ENCODE results near the gene STK35.

The STK35 gene

DNA sequence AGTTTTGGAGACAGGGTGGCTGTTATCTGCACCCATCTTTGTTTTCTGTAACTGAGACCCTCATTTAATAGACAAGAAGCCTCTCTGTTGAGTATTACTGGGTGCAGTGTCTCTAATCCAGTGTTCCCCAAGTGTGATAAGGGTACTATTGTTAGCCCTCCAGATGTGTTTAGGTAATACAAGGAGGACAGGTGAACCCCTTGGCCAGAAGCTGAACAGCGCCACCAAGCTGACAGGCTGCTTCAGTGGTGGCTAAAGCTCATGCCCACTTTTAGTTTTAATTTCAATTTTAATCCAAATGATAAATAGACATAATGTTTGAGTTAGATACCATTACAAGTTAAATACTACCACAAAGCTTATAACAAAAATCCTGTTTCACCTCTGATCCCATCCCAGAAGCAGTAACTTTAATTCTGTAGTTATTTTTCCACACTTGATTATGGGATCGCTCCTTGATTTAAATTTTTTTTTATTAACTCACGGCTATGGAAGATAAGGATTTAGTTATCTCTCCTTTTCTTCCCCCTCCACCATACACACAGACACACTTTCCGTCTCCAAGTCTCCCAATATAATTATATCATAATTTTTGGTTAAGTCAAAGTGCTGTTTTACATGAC lies 8.4 kb upstream of the STK35 start:
- DNase-seq (ENCODE audit: low spot score), result peak; percentile 37
- TF ChIP-seq, protein P1, sequence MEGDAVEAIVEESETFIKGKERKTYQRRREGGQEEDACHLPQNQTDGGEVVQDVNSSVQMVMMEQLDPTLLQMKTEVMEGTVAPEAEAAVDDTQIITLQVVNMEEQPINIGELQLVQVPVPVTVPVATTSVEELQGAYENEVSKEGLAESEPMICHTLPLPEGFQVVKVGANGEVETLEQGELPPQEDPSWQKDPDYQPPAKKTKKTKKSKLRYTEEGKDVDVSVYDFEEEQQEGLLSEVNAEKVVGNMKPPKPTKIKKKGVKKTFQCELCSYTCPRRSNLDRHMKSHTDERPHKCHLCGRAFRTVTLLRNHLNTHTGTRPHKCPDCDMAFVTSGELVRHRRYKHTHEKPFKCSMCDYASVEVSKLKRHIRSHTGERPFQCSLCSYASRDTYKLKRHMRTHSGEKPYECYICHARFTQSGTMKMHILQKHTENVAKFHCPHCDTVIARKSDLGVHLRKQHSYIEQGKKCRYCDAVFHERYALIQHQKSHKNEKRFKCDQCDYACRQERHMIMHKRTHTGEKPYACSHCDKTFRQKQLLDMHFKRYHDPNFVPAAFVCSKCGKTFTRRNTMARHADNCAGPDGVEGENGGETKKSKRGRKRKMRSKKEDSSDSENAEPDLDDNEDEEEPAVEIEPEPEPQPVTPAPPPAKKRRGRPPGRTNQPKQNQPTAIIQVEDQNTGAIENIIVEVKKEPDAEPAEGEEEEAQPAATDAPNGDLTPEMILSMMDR (IDR thresholded peaks at IDR 0.05; ENCODE audit: extremely low read depth, missing control alignments), result peak; percentile 51

DNA sequence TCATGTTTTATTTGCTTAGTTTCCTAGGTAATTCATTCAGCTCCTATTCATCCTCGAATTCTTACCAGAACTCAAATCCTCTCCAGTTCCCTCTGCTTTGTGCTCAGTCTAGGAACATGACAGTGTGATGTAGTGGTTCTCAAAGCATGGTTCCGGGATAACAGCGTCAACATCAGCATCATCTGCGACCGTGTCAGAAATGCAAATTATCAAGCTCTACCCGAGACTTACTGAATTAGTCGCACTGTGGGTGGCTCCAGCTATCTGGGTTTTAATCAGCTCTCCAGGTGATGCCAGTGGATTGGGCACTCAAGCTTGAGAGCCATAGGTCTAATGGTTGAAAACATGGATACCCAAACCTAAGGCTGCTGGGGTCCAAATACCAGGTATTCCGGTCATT lies 7.7 kb upstream of the STK35 start:
- DNase-seq (ENCODE audit: low spot score), result no peak
- TF ChIP-seq, protein P1 (IDR thresholded peaks at IDR 0.05; ENCODE audit: extremely low read depth, missing control alignments), result no peak

DNA sequence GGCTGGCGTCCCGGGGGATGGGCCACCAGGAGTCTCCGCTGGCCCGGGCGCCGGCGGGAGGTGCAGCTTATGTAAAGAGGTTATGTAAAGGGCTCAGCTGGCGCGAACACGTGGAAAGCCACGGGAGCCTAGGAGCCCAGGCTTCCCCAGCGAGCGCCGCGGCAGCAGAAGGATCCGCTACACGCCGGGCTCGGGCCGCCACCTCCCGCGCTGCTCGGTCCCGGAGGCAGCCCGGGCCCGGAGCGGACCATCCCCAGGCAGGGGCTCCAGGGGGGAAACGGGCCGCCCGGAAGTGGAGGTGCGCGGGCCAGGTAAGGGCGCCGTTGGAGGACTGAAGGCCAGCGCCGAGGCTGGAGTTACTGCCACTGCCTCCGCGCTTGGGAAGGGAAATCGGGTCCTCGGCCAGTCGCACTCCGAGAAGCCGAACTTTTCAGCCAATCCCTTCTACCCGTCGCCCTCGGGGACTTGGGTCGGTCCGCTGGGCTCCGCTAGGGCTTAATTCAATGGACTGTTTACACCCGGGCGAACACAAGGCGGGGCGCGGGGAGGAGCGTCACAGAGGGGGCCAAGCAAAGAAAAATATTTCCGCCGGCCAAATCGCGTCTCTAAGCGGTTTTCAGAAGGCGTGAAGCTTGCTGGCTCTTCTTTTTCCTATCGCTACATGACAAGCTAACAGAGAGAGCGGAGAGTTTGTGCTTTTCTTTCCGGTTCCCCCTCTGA lies 398 bp downstream of the STK35 start:
- DNase-seq (ENCODE audit: low spot score), result peak; percentile 95
- TF ChIP-seq, protein P1 (IDR thresholded peaks at IDR 0.05; ENCODE audit: extremely low read depth, missing control alignments), result no peak

DNA sequence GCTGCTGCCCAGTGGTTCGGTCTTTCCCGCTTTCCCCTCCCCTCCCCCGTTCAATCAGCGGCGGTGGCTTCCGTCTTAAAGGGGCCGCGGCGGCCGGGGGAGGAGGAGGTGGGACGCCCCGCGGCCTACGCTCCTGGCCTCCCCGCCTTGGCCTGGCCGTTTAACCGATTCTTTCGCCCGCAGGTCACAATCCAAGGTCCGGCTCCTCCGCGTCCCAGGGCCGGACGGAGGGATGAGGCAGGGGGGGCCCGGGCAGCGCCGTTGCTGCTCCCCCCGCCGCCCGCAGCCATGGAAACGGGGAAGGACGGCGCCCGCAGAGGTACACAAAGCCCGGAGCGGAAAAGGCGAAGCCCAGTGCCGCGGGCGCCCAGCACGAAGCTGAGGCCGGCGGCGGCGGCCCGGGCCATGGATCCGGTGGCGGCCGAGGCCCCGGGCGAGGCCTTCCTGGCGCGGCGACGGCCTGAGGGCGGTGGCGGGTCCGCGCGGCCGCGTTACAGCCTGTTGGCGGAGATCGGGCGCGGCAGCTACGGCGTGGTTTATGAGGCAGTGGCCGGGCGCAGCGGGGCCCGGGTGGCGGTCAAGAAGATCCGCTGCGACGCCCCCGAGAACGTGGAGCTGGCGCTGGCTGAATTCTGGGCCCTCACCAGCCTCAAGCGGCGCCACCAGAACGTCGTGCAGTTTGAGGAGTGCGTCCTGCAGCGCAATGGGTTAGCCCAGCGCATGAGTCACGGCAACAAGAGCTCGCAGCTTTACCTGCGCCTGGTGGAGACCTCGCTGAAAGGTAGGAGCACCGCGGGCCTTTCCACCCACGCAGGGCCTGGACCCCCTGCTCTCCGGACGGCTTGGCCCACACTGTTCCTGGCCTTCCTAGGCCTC lies 1.2 kb downstream of the STK35 start:
- peak; percentile 96 for DNase-seq (ENCODE audit: low spot score)
- TF ChIP-seq, protein P1 (IDR thresholded peaks at IDR 0.05; ENCODE audit: extremely low read depth, missing control alignments), result no peak

DNA sequence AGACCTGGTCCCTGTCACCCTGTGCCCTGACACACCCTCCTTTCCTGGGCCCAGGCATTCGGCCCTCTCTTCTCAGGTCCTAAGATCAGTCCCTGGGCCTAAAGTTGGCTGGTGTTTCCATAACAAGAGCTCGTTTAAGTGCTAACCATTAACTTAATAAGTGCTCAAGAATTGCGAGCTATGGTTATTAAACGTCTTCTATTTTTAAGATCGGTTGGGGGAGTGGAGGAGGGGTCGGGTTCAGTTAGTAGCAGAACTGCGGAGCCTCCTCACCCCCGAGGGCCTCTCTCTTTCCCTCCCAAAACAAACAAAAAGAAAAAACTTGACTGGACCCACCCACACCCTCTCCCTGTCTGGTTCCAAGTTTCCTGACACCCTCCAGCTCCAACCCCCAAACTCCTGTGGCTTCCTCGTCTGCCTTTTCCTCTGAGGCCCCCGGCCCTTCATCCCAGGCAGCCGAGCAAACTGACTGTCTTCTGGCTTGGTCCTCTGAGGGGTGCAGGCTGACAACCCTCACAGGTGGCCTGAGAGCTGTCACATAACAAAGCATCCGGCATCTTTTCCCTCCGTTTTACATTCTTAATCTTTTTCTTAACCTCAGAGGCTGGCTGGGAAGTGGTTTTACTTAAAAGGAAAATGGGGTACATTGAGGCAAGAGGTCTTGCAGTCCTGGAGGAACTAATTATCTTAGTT lies 2.0 kb downstream of the STK35 start:
- DNase-seq (ENCODE audit: low spot score), result no peak
- TF ChIP-seq, protein P1 (IDR thresholded peaks at IDR 0.05; ENCODE audit: extremely low read depth, missing control alignments), result no peak

DNA sequence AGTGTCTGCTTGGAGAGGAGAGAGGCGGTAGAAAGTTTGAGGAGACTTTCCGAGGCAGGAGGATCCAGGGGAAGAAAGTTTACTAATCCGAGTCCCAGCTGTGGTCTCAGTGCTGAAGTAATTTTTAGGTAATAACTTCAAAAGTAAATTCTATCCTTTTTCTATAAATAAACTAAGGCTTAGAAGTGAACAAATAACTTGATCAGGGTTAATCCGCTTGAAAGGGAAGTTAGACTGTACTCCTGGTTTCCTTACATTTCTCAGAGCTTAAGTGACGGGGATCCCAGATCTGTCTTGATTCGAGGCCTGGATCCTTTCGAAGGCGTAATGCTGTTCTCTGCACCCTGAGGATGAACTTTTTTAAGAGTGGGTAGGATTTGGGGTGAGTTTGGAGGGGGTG lies 2.6 kb downstream of the STK35 start:
- TF ChIP-seq, protein P1 (IDR thresholded peaks at IDR 0.05; ENCODE audit: extremely low read depth, missing control alignments), result no peak
- no peak for DNase-seq (ENCODE audit: low spot score)
